ENCODE results near the gene NUDT4B.
"Not testable (repeated sequence)": the region's sequence is repeated elsewhere in the genome, so short reads cannot be mapped to it uniquely, and the experiment has no call there.

DNA sequence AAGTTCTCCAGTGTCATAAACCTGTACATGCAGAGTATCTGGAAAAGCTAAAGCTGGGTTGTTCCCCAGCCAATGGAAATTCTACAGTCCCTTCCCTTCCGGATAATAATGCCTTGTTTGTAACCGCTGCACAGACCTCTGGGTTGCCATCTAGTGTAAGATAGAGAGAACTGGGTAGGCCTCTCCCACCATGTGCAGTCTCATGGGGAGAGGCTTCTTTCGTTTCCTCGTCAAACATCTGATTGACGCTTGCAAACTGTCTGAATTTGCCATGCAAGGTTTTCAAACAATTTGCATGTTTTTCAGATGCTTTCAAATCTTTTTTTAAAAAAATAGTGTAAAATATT, 734 bp downstream of the NUDT4B start:
- TF ChIP-seq, protein P1, sequence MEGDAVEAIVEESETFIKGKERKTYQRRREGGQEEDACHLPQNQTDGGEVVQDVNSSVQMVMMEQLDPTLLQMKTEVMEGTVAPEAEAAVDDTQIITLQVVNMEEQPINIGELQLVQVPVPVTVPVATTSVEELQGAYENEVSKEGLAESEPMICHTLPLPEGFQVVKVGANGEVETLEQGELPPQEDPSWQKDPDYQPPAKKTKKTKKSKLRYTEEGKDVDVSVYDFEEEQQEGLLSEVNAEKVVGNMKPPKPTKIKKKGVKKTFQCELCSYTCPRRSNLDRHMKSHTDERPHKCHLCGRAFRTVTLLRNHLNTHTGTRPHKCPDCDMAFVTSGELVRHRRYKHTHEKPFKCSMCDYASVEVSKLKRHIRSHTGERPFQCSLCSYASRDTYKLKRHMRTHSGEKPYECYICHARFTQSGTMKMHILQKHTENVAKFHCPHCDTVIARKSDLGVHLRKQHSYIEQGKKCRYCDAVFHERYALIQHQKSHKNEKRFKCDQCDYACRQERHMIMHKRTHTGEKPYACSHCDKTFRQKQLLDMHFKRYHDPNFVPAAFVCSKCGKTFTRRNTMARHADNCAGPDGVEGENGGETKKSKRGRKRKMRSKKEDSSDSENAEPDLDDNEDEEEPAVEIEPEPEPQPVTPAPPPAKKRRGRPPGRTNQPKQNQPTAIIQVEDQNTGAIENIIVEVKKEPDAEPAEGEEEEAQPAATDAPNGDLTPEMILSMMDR (conservative IDR thresholded peaks at IDR 0.05; ENCODE audit: low read length): not testable (repeated sequence)
- TF ChIP-seq EZH2phosphoT487 (IDR thresholded peaks at IDR 0.05; ENCODE audit: borderline replicate concordance, low read depth, low read length): not testable (repeated sequence)

All from OCI-LY7 (cell line).